Uterus (tissue), 2 donors: ENCODE measurements around the gene KMT2E.
"Not testable (repeated sequence)": the region's sequence is repeated elsewhere in the genome, so short reads cannot be mapped to it uniquely, and the experiment has no call there.

Source experiments
- POLR2A ChIP-seq, 2 donors: fragments of 450-650 bp; IDR thresholded peaks; one replicate each; pipeline ENCODE4 v1.6.1; 2016; ENCODE audit warnings: antibody characterized with exemption in 2 of 2, mild to moderate bottlenecking in 1 of 2, moderate library complexity in 1 of 2
- TF ChIP-seq, protein P1 (sequence below), 4 experiments: fragments of 200-600 bp in 2 of 4; fragments of 450-650 bp in 2 of 4; sonication (generic) in 2 of 4; IDR thresholded peaks; one replicate each; pipeline ENCODE4 v1.5.1; 2016 to 2019; ENCODE audit warnings: antibody characterized with exemption in 4 of 4, mild to moderate bottlenecking in 2 of 4, moderate library complexity in 1 of 4

DNA sequence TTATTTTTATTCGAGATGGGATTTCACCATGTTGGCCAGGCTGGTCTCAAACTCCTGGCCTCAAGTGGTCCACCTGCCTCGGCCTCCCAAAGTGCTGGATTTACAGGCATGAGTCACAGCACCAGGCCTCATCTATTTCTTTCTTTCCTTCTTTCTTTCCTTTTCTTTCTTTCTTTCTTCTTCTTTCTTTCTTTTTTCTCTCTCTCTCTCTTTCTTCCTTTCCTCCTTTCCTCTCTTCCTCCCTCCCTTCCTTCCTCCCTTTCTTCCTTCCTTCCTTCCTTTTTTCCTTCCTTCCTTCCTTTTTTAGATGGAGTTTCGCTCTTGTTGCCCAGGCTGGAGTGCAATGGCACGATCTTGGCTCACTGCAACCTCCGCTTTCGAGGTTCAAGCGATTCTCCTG, 36.9 kb downstream of the KMT2E start:
- TF ChIP-seq, protein P1, sequence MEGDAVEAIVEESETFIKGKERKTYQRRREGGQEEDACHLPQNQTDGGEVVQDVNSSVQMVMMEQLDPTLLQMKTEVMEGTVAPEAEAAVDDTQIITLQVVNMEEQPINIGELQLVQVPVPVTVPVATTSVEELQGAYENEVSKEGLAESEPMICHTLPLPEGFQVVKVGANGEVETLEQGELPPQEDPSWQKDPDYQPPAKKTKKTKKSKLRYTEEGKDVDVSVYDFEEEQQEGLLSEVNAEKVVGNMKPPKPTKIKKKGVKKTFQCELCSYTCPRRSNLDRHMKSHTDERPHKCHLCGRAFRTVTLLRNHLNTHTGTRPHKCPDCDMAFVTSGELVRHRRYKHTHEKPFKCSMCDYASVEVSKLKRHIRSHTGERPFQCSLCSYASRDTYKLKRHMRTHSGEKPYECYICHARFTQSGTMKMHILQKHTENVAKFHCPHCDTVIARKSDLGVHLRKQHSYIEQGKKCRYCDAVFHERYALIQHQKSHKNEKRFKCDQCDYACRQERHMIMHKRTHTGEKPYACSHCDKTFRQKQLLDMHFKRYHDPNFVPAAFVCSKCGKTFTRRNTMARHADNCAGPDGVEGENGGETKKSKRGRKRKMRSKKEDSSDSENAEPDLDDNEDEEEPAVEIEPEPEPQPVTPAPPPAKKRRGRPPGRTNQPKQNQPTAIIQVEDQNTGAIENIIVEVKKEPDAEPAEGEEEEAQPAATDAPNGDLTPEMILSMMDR (IDR thresholded peaks at IDR 0.05), result not testable (repeated sequence)
- not testable (repeated sequence) for TF ChIP-seq POLR2A (IDR thresholded peaks at IDR 0.05)
